CD4-positive, alpha-beta T cell treated with Interferon alpha-2 for 1 hour (primary cell): Measurements from ENCODE around the gene GAK.

Source experiments
- DNase-seq, 2 donors: peaks; one replicate each; pipeline ENCODE4 v3.0.0-alpha.2; 2020 to 2022

The GAK gene

DNA sequence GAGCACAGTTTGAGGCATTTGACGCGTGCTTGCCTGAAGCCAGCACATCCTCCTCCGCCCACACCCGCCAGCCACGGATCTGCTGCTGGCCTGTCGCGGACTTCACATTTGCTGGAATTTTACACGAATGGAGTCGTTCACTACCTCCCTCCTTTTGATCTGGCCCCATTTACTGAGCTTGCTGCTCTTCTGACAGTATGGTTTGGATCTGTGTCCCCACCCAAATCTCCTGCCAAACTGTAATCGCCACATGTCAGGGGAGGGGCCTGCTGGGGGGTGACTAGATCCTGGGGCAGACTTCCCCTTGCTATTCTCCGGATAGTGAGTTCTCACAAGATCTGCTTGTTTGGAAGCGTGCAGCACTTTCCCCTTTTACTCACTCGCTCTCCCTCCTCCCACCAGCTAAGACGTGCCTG lies 86.3 kb downstream of the GAK start:
- DNase-seq = no peak

DNA sequence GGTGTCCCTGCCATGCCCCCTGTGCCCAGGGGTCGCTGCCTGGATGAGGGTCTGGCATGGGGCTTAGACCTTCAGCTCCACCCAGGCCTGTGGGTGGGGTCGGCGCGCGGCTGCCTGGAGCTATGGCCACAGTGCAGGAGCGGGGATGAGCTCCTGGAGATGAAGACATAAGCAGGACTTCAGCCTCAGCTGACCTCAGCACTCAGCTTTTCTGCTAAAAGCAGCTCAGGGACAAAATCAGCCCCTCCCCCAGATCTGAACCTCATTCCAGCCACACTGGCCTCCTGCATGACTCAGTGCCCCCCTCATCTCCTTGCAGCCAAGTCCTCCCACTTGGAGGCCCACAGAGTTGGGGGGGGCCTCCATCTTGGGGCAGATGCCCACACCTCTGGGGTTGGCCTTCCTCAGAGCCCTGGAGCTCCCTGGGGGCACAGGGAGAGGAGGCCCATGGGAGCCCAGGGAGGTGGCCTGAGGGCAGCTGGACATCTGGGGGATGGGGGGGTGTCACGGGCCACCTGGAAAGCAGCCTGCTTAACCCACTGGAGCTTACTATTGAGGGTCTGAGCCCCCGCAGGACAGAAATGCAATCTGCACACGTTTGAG lies 86.8 kb downstream of the GAK start:
- DNase-seq = no peak

DNA sequence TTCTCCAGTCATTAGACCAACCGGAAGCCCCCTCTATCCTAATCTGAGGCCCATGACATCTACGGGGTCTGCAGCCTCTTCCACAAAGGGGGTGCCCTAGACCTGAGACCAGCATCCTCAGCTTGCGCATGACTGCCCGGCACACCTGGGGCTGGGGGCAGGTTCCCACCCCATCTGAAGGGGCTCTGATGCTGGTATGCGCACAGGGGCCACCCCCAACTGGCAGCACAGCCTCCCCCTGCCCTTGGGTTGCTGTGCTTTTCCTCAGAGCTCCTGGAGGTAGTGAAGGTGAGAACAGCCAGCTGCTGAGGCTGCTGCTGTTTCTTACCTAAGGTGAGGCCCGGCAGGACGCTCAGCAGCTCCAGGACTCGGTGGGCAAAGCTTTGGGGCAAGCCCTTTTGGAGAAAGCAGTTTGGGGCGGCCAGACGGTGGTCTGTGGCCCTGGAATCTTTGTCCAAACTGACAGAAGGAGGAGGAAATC lies 87.3 kb downstream of the GAK start:
- DNase-seq = no peak

DNA sequence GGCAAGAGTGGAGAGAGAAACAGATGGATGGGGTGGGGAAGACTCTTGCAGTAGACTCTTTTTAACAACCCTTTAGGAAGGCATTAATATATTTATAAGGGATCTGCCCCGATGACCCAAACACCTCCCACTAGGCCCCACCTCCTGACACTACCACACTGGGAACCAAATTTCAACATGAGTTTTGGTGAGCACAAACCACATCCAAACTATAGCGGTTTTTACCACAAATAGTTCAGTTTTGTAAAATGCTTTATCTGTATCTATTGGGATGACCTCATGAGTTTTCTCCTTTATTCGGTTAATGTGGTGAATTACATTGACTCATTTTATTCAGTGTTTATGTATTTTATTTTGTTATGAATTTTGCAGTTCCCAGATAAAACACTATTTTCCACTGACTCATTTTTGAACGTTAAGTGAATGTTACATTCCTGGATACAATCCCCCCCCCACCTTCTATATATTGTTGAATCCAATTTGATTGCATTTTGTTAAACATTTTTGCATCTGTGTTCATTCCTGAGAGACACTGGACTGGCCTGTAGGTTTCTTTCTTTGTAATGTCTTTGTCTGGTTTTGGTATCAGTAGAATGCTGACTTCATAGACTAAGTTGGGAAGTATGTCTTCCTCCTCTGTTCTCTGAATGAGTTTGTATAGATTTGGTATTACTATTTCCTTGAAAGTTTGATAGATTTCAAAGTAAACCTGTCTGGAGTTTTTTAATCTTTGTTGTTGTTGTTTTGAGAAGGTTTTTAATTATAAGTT lies 92.3 kb downstream of the GAK start:
- DNase-seq = no peak

DNA sequence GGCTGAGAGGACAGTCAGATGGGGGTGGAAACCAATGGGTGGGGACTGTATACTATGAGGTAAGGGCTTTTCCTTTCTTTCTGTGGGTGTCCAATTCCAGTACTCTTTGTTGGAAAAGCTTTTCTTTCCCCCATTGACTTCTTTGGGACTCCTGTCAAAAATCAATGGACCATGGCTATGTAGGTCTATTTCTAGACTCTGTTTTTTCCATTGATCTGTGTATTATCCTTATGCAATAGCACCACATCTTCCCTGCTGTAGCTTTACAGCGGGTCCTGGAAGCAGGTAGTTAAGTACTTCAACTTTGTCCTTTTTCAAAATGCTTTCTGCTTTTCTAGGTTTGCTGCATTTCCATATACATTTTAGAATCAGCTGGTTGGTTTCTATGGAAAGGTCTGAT lies 94.3 kb downstream of the GAK start:
- no peak for DNase-seq

DNA sequence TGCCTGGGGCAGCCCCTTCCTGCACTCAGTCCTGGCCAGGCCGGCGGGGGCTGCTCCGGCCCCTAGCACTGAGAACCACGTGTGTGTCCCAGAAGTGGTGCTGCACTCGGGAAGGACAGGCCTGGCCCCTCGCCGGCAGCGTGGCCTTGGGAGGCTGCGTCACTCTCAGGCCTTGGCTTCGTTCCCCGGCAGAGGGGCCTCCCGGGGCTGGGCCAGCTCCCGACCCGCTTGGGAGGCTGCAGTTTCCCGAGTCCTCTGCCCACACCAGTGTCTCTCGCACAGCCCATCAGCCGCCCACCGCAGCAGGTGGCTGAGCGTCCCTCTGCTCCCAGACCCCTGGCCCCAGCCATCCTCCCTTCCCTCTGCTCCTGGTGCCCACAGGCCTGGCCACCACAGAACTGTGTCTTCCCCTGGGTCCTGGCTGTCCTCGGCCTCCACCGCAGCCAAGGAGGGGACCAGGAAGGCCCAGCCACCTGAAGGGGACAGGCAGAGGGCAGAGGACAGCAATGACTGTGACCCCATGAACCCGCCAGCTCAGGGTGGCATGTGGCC lies 95.3 kb downstream of the GAK start:
- DNase-seq = no peak

DNA sequence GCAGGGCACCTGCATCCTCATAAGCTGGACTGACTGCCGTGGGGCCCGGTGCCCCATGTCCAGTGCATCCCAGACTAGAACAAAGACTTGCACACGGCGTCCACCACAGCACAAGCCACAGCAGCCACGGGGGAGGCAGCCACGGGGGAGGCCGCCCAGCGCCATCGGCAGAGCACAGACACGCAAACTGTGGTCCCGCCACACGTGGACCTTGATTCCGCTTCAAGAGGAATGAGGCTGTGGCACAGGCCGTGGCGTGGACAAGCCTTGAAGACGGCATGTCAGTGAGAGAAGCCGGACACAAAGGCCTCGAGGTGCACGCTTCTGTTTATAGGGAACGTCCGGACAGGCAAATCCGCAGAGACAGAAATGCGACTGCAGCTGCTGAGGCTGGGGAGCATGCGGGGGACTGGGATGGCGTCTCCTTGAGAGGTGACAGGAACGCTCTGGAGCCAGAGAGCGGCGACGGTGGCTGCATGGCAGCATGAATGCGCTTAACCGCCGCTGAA lies 96.1 kb downstream of the GAK start:
- DNase-seq = no peak

DNA sequence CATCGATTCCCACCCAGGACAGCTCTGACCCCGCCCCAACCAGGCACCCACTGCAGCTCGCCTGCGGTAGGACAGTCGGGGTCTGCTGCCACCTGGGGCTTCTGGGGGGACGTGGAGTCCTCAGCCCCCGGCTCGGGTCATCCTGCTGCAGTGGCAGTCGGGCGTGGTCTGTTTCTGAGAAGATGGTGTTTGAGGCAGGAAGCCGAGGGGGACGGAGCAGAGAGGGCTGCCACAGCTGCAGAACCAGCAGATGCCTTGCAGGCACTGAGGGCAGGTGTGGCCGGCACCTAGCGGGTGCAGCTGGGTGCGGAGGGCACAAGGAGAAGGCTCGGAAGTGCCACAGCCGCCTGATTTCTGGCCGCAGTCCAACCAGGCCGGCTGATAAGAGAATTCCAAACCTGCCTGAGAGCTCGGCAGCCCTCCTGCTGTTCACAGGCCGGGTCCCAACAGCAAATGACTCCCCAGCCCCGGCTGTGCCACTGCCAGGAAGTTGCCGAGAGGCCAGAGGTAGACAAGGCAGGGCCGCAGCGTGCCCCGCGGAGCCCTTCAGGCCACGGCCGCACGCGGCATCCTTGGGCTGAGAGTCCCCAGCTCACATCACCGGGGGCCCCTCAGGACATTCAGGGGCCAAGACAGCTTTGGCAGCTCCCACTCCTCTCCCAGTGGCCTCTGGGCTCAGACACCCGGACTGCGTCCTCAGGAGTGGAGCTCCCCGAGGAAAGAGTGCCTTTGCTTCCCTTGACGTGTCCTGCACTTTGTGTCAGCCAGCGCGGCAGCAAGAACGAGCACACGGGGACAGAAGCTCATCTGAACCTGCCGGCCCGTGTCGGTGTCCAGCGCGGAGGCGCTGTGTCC lies 96.7 kb downstream of the GAK start:
- DNase-seq = no peak

DNA sequence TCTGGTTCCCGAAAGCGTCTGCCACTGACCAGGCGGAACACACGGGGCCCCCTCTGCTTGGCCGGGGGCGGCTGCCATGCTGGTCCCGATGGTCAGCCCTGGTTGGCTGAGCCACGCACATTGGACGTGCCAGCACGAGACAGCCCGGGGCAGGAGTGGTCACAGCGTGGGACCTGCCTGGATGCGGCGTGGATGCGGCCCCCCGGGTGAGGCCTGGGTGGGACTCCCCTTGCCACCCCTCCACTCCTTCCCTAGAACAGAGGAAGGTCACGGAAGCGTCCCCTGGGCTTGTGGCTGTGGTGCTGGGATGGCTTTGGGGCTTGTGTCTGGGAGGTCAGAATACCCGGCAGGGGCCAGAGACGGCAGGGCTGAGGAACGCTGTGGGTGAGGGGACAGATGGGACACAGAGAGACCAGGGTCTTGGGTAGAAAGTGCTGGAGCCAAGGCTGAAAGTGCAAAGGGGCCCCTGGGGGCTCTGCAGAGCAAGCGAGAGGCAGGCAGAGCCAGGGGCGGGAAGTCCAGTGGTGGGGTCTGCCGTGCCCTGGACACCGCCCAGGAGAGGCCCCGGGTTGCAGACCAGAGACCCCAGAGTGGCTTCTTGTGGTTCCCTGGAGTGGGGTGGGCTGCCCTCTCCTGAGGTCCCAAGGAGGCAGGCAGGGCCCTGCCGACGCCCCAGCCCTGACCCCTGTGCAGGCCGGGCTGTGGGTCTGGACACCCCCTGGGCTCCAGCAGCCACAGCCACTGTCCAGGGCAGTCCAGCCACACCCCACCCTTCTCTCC lies 97.6 kb downstream of the GAK start:
- no peak for DNase-seq

DNA sequence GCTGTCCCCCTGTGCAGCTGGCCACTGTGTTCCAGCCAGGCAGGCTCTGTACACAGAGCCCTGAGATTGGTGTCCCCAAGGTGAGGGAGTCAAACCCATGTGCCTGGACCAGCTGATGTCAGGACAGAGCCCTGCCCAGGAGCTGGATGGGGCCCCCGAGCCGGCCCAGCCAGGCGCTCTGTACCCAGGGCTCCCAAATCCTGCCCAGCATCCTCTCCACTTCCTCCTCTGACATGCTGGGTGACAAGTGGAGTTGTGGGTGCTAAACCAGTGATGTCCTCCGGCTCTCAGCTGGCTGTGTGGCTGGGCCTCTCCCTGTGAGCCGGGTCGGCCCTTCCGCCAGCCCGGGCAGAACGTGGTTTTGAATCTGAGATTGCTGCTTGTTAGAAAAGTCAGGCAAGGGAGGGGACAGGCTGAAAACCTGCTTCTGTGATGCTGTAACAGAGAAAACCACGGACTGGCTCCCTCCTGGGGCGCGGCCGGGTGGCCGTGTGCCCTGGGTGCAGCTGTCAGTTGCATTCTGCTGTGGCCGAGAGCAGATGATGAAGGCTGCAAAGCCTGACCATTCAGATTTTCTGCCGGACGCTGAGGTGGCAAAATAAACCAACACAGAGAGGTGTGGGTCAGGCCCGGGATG lies 98.3 kb downstream of the GAK start:
- DNase-seq = no peak

DNA sequence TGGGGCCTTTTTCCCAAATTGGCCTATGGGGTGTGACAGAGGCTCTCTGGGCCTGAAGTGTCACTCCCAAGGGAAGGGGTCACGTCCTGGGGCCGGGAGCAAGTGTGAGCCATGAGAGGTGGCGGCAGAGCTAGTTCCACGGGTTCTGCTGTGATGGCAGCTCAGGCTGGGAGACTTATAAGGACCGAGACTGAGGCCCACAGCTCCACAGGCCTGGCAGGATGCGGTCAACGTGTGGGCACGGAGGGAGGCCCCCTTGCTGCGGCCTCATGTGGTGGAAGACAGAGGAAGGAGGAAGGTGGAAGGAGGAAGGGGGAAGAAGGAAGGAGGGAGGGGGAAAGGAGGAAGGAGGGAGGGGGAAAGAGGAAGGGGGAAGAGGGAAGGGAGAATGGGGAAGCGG lies 99.0 kb downstream of the GAK start:
- no peak for DNase-seq

DNA sequence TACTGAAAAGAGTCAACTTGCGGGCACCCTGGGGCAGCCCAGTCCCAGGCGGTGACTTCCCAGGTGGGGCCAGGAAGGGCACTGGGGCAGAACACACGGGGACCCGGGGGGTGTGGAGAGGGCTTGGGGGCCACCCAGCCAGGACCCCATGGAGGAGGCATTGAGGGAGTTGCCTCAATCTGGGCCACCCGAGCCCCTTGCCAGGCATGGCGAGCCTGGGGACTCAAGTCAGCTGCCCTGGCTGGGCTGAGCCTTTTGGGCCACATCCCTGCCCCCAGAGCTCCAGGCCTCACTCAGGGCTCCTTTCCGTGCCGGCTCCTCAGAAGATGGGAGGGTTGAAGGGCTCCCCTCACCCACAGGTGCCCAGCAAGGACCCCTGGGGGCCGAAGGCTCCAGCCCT lies 99.6 kb downstream of the GAK start:
- no peak for DNase-seq

DNA sequence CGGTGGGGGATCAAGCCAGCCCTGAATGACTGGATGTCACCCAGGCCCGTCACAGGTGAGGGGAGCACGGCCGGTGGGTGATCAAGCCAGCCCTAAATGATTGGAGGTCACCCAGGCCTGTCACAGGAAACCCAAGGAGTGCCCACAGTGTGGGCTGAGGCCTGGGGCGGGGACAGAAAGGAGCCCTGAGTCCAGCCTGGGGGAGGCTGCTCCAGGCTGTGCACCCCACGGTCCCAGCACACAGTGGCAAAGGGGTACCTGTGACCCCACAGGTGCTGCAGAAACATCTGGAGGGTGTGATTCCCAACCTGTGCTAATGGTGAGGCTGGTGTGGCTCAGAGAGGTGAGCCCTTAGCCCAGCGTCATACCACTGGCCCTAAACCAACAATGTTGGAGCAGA lies 100.0 kb downstream of the GAK start:
- no peak for DNase-seq

DNA sequence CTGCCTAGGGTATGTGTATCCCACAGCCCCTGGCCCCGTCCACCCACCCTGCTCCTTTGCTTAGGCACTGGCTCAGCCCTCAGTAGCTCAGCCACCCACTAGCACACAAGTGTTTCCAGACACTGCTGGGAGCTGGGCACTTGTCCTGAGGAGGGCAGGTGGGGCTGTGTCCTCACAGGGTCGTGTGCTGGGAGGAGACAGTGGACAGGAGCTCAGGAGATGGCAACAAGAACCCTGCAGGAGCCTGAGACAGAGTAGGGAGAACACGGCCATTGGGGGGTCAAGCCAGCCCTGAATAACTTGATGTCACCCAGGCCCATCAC lies 100.7 kb downstream of the GAK start:
- no peak for DNase-seq

DNA sequence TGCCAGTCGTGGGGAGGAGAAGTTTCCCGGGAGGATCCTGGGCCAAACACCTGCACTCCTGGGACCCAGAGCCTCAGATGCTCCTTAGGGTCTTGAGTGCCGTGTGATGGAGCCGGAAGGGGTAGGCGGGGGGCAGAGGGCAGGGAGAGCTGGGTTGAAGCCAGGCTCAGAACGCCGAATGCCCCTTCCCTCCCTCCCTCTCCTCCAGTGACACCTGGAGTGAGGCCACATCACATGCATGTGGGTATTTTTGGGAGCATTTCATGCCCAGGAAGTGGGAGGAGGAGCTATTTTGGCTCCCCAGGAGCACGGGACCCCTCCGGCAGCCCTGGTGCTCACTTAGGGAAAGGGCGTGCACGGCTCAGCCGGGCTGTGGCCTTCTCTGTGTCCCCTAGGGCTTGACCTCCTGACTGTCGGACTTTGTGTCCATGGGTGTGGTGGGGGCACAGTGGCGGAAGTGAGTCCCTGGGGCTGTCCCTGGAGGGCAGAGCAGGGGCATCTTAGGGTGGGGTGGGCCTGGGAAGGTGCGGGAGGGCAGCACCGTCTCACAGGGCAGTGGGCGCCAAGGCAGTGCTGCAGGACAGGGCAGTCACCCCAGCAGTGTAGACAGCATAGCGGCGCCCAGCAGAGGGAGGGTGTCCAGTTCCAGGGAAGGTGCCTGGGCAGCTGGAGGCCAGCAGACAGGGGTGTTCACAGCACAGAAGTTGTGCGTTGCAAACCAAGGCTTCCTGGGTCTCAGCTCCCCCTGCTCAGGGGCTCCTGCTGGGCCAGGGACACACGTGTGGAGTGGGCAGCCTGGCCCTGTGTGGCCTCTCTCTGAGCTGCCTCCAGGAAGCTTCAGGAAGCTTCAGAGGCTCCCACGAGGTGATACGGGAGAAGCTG lies 101.3 kb downstream of the GAK start:
- DNase-seq = no peak

DNA sequence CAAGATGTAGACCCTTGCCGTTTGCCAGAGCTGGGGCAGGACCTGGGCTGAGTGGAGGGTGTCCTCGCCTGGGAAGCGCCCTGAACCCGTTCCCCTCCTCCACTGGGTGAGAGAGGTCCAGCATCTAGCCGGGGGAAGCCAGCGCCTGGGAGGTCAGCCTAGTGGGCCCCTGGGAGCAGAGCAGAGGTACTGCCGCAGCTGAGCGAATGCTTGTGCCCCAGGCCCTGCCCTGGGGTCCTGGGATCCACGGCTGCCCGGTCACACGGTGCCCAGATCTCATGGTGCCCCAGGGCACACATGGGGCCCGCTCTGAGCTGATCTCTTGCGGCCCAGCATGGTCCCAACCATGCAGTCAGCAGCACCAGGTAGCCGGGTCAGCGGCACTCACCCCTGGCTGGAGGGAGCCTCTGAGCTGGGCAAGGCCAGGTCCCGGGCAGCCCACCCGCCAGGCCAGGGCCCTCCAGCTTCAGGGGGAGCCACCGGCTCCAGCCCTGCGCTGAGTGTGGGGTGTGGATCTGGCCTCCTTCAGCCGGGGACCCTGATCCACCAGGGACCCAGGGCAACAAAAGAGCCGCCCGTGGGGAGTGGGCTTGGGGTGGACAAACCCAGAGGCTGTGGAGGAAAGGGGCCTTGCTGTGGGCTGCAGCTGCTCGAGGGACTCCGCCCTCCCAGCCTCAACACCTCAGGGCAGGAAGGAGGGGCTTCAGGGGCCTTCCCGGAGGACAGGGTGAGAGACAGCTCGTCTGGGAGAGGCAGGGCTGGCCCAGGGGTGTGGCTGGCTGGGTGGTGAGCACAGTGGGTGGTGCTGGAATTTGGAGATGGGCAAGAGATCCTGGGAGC lies 102.1 kb downstream of the GAK start:
- no peak for DNase-seq

DNA sequence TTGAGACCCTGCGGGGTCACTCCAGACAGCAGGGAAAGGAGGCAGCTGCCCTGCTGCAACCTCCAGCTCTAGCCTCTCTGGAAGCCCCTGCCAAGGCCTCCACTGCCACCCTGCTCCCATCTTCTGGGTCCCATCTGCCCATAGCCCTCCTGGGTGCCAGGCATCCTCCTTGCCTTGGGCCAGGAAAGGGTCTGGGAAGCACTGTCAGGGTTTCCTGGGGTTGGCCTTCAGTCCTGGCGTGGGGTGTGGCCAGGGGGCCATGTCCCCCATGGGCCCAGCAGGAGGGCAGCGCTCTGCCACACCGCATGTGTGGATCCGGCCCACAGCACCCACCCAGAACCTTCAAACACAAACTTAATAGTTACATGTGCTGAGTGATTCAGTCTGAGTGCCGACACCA lies 102.8 kb downstream of the GAK start:
- no peak for DNase-seq

DNA sequence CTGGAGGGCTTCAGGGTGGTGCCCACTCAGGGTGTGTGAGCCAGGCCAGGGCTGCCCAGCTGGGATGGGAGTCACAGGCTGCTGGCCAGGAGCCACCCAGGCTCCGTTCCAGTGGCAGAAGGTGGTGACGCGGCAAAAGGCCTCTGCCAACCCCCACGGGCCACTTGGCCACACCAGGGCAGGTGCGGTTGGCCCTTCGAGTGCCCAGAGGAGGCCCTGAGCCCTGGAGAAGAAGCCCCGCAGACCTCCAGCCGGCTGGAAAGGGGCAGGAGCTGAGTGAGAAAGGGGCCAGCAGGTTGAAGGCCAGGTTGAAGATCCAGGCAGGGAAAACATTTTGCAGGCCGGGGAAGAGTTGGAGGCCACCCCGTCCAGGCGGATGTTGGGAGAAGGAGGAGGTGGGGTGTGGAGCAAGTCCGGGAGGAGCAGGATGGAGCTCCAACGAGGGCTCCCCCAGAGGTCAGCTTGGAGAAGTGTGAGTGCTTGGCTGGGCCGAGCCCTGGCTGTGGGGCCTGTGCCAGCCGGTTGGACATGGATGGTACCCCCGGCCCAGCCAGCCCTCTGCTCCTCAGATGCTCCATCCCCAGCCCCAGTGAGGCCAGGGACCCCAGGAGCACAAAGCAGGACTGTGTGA lies 103.4 kb downstream of the GAK start:
- no peak for DNase-seq
